Neural crest cell (in vitro differentiated cells): ENCODE results near the gene PKD2. TPM values are rescaled to one million over a fixed set of nuclear protein-coding genes. Genes with fewer than 3 reads are reported as not detected.

Source experiments
- DNase-seq: peaks from one replicate; pipeline ENCODE4 v3.0.0; 2021; ENCODE audit warnings: low read depth, mixed read lengths, low spot score
- H3K27ac Mint-ChIP-seq: one replicate; pipeline ENCODE4 v1.8.0; 2021; ENCODE audit warnings: mild to moderate bottlenecking, mixed read lengths; ENCODE audit not compliant: unreplicated experiment
- H3K27me3 Mint-ChIP-seq: 2 replicates; pipeline ENCODE4 v1.8.0; 2021; ENCODE audit warnings: low read depth, mild to moderate bottlenecking, mixed read lengths
- H3K36me3 Mint-ChIP-seq: 2 replicates; pipeline ENCODE4 v1.8.0; 2021; ENCODE audit warnings: low read depth, mild to moderate bottlenecking, mixed read lengths
- H3K4me1 Mint-ChIP-seq: 2 replicates; pipeline ENCODE4 v1.8.0; 2021; ENCODE audit warnings: mixed read lengths
- H3K4me3 Mint-ChIP-seq: one replicate; pipeline ENCODE4 v1.8.0; 2021; ENCODE audit warnings: mild to moderate bottlenecking, mixed read lengths
- H3K9me3 Mint-ChIP-seq: 2 replicates; pipeline ENCODE4 v1.8.0; 2021; ENCODE audit warnings: mixed read lengths
- total RNA-seq: library from RNA; stranded (reverse); gene quantifications from 2 replicates; pipeline ENCODE4 v1.2.1, GENCODE V29; 2021
- TF ChIP-seq, protein P1 (sequence below): fragments of 200-600 bp; sonication (generic); conservative IDR thresholded peaks from 2 replicates; pipeline ENCODE4 v1.5.0; 2021; ENCODE audit warnings: antibody characterized with exemption, mild to moderate bottlenecking

Gene PKD2
- total RNA-seq, 1 donor from 2014 or later, result 37.9 TPM

DNA sequence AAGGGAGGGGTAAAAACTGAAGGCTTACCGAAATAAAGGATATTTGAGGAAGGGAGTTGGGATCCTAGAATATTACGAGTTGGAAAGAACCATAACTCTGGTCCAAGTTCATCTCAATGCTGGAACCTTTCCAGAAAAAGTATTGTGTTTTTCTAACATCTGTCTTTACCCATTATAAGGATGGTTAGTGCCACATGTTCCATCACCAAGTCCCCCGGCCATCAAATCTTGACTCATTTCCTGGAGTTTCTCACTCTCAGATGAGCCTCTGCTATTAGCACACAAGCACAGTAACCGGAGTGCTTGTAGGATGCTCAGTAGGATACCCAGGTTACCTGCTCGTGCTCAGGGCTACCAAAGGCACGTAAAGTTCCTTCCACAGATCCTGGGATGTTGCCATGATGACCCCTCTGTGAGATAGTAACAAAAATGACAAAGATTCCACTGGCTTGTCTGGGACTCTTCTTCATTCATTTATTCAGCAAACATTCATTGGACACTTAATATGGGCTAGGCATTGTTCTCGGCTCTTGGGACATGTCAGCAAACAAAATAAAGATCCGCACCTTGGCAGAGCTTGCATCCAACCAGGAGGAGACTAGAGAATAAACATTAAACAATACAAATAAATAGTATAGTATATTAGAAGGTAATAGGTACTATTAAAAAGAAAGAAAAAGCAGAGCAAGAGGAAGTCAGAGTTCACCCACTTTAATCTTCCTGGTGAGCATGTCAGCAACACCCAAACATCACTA is 36.3 kb downstream of the PKD2 start:
- Mint-ChIP-seq H3K27ac (no peak overlapping the region), H3K36me3 (peaks cover 12% of the 10 kb centered on the region), H3K27me3 (no peaks in the 10 kb centered on the region), H3K4me3 (no peak overlapping the region), H3K4me1 (no peaks in the 10 kb centered on the region), H3K9me3 (no peaks in the 10 kb centered on the region)
- TF ChIP-seq, protein P1, sequence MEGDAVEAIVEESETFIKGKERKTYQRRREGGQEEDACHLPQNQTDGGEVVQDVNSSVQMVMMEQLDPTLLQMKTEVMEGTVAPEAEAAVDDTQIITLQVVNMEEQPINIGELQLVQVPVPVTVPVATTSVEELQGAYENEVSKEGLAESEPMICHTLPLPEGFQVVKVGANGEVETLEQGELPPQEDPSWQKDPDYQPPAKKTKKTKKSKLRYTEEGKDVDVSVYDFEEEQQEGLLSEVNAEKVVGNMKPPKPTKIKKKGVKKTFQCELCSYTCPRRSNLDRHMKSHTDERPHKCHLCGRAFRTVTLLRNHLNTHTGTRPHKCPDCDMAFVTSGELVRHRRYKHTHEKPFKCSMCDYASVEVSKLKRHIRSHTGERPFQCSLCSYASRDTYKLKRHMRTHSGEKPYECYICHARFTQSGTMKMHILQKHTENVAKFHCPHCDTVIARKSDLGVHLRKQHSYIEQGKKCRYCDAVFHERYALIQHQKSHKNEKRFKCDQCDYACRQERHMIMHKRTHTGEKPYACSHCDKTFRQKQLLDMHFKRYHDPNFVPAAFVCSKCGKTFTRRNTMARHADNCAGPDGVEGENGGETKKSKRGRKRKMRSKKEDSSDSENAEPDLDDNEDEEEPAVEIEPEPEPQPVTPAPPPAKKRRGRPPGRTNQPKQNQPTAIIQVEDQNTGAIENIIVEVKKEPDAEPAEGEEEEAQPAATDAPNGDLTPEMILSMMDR, result no peak
- no peak for DNase-seq

DNA sequence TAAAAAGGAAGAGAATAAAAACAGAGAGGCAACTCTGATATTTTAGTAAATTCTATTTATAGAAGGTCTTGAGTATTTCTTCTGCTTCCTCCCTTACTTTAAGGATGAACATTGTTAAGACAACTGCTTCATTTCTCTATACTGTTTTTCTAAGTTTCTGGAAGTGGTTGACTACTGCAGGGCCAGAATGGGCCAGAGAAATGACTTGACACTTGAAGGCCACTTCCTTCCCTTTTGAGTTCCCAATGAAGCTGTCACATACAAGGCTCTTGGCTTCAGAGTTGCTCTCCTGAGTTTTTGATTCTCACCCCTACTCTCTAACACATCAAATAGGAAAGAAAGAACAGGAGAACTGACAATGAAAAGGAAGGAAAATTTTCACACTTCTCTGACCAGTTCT is 37.6 kb downstream of the PKD2 start:
- TF ChIP-seq, protein P1, result no peak
- H3K36me3 Mint-ChIP-seq, result peaks cover 7% of the 10 kb centered on the region
- H3K27ac Mint-ChIP-seq, result no peak overlapping the region
- H3K9me3 Mint-ChIP-seq, result no peaks in the 10 kb centered on the region
- H3K27me3 Mint-ChIP-seq, result no peaks in the 10 kb centered on the region
- H3K4me3 Mint-ChIP-seq, result no peak overlapping the region
- no peak for DNase-seq
- no peaks in the 10 kb centered on the region for H3K4me1 Mint-ChIP-seq

DNA sequence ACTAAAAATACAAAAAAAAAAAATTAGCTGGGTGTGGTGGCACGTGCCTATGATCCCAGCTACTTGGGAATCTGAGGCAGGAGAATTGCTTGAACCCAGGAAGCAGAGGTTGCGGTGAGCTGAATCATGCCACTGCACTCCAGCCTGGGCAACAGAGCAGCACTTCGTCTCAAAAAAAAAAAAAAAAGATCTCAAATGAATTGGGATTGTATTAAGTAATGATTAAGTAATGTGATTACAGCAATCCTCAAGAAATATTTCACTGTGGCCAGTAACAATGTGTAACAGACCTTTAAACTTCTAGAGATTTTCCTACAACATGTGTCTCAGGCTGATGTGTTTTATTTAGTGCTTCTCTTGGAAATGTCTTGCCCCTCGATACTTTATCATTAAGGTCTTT is 46.8 kb downstream of the PKD2 start:
- peaks cover 3% of the 10 kb centered on the region for H3K36me3 Mint-ChIP-seq
- DNase-seq, result no peak
- no peaks in the 10 kb centered on the region for H3K4me1 Mint-ChIP-seq
- H3K27ac Mint-ChIP-seq, result no peak overlapping the region
- H3K4me3 Mint-ChIP-seq, result no peak overlapping the region
- H3K27me3 Mint-ChIP-seq, result no peaks in the 10 kb centered on the region
- TF ChIP-seq, protein P1, result no peak
- H3K9me3 Mint-ChIP-seq, result no peaks in the 10 kb centered on the region

DNA sequence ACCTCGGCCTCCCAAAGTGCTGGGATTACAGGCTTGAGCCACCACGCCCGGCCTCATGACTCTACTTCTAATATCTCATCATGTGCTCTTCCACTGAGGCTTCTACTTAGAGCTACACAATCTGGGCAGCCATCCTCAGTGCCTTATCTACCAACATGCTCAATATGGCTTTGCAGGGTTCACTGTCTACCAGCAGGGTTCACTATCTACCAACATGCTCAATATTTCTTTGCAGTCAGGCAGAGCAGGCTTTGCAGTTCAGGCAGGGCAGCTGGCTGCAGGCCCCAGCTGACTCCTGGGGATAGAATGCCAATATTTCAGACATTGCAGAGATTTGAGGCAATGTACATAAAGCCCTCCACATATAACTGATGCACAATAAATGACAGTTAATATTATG is 47.5 kb downstream of the PKD2 start:
- no peaks in the 10 kb centered on the region for H3K4me1 Mint-ChIP-seq
- TF ChIP-seq, protein P1, result peak; percentile 63
- H3K27ac Mint-ChIP-seq, result no peak overlapping the region
- peak; percentile 10 for DNase-seq
- peaks cover 3% of the 10 kb centered on the region for H3K36me3 Mint-ChIP-seq
- H3K4me3 Mint-ChIP-seq, result no peak overlapping the region
- no peaks in the 10 kb centered on the region for H3K27me3 Mint-ChIP-seq
- no peaks in the 10 kb centered on the region for H3K9me3 Mint-ChIP-seq

DNA sequence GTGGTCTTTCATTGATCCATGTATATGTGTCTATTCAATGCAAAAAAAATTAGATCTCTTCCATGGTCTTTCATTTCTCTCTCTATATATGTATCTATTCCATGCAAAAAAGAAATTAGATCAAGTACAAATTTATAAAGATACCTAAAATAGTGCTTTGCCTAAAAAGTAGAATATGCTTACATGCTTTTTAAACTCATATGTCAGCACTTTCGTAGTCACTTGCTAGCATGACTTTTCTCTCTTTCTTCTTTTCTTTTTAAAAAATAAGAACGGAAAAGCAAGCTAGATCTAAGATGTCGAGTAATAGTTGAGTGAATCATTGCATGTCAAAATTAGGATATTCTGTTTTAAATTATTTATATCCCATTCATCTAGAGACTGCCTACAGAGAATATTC is 50.9 kb downstream of the PKD2 start:
- Mint-ChIP-seq H3K4me1 (peaks cover 7% of the 10 kb centered on the region), H3K9me3 (no peaks in the 10 kb centered on the region), H3K36me3 (peaks cover 8% of the 10 kb centered on the region), H3K4me3 (no peak overlapping the region), H3K27ac (no peak overlapping the region), H3K27me3 (no peaks in the 10 kb centered on the region)
- TF ChIP-seq, protein P1, result no peak
- no peak for DNase-seq
